Prostate gland (tissue), 2 donors: ENCODE measurements around the gene ECE1.

Experiments
- CTCF ChIP-seq, 4 experiments: fragments of 200-600 bp in 2 of 4; fragments of 450-650 bp in 2 of 4; sonication (generic) in 2 of 4; IDR thresholded peaks; 1 replicate in 3 of 4; 2 replicates in 1 of 4; pipeline ENCODE4 v1.5.1; 2016 to 2019; ENCODE audit warnings: antibody characterized with exemption in 4 of 4, mild to moderate bottlenecking in 2 of 4, moderate library complexity in 2 of 4
- POLR2A ChIP-seq: fragments of 450-650 bp; IDR thresholded peaks from one replicate; pipeline ENCODE4 v1.6.1; 2016; ENCODE audit warnings: antibody characterized with exemption, mild to moderate bottlenecking

GRCh38 chr1:21255284-21255942 lies 34.9 kb downstream of the ECE1 start:
- TF ChIP-seq CTCF (IDR thresholded peaks at IDR 0.05) (peak; percentile 62 to 94 (median 89)), POLR2A (no peak)
